Activated CD4-positive, alpha-beta T cell treated with anti-CD3 and anti-CD28 coated beads, Interleukin-2, amount 50 U/mL, for 24 hours (primary cell): ENCODE measurements around the gene ZNF649.

Experiments
- DNase-seq, 2 donors: peaks; one replicate each; pipeline ENCODE4 v3.0.0-alpha.2; 2020; ENCODE audit warnings: low read depth in 1 of 2, low spot score in 1 of 2

Gene ZNF649

DNA sequence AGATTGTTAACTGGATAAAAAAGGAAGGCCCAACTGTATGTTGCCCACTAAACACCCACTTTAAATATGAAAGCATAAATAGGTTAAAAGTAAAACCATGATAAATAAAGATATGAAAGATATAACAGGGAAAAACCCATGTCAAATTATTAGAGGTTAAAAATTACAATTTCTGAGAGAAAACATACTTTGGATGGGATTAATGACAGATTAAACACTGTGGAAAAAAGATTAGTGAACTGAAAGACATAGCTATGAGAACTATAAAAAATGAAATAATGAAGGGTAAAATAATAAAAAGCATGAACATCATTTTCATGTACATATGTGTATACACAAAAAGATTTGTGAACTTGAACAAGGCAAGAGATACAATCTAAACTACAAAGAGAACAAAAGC lies 14.9 kb downstream of the ZNF649 start:
- no peak for DNase-seq

DNA sequence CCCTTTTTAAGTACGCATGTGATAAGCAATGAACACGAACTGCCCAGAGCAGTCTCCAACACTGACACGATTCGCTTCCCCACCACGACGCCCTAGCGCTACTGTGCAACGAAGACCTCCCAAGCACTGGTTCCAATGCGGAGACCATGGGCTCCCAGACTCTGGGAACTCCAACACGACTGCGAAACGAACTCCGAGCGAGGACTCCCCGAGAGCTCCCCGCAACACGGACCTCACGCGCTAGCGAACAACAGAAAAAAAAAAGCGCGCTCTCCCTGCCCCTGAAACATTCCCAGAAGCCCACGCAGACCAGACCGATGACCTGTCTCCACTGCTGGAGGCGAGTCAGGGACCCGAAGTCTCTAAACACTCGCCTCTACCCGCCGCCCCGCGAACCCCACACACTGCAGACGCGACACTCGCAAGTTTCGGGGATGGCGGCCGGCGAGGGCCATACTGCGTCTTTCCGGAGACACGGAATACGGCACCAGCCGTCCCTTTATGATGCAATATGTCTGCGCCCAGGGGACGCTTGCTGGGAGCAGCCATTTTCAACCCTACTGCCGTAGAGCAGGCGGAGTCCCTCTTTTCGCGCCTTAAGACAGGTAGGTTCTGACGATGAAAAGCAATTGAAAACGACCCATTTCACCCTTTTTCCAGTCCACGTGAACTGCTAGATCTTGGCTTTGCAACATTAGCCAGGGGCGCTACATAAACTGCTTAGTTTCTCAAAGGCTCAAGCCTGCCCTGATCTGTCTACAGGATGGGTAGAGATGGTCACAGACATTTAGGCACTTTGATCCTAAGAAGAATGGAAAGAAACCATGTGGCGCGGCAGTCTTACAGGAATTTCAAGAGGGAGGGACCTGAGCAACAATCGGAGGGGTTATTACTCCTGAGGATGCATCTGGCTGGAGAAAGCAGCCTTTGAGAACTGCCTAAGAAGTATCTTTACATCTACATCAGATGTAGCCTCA lies 17.0 kb downstream of the ZNF649 start, which contains the start of gene ZNF577:
TSS of gene ZNF577 (minus strand) at position 430 of the 977 bp plus-strand sequence. CDS start 7,569 bp downstream, outside the sequence.
- peak; percentile 7 to 41 for DNase-seq

DNA sequence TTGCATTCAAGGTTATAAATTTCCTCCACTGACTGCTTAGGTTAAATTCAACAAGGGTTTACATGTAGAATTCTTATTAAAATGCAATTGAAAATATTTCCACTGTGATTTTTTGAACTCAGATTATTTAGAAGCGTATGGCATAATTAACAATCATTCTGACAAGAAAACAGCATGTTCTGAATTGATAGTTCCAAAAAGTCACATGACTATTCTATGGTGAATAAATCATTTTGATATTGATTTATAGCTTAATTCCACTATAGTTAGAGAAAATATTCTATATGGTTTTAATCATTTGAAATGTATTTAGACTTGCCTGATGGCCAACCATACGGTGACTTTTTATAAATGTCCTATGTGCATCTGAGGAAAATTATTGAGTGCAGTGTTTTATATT lies 20.1 kb downstream of the ZNF649 start:
- no peak for DNase-seq

DNA sequence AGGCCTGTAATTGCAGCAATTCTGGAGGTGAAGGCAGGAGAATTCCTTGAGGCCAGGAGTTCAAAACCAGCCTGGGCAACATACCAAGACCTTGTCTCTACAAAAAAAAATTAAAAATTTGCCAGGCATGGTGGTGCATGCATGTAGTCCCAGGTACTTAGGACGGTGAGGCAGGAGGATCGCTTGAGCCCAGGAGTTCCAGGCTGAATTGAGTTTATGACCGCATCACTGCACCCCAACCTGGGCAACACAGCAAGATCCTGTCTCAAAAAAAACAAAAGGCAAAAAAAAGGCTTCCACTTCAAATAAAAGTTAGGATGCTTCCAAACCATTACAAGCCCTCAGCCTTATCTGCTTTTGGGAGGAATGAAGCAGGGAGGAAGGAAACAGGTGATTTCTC lies 22.3 kb downstream of the ZNF649 start:
- no peak for DNase-seq

DNA sequence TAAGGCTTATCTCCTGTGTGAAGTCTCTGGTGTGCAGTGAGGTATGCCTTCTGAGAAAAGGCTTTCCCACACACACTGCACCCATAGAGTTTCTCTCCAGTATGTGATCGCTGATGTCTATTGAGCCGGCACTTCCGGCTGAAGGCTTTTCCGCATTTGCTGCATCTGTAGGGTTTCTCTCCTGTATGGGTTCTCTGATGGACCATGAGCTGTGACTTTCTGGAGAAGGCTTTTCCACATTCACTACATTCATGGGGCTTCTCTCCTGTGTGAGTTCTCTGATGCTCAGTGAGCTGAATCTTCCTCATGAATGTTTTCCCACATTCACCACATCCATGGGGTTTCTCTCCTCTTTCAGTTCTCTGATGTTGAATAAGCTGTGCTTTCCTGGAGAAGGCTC lies 31.7 kb downstream of the ZNF649 start:
- no peak for DNase-seq

DNA sequence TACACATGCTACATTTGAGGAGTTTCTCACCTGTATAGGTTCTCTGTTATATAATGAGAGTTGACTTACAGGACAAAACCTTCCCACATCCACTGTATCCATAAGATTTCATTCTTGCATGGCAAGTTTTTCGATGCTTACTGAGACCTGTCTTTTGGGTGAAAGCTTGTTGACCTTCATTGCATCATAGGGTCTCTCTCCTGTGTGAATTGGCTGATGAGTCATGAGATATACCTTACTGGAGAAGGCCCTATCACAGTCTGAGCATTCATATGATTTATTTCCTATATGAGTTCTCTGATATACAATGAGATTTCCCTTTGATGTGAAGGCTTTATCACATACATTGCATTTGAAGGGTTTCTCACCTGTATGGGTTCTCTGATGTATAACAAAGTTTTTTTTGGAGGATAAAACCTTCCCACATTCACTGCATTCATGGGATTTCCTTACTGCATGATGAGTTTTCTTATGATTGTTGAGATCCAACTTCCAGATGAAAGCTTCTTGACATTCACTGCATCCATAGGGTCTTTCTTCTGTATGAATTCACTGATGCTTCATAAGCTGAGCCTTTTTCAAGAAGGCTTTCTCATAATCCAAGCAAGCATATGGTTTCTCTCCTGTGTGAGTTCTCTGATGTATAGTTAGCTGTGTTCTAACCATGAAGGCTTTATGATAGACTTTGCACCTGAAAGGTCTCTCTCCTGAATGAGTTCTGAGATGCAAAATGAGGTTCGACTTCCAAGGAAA lies 42.8 kb downstream of the ZNF649 start:
- DNase-seq: no peak
